HCT116 (cell line): Measurements from ENCODE around the gene MTHFR. TPM values are rescaled to one million over a fixed set of nuclear protein-coding genes. Genes with fewer than 3 reads are reported as not detected.

Source experiments
- ATAC-seq: fragments of 200-7000 bp; cut with Tn5 transposase; 2 replicates; pipeline ENCODE4 v1.9.1; 2020; ENCODE audit warnings: mild to moderate bottlenecking, moderate library complexity
- BruUV-seq: library from RNA; stranded (reverse); fragments of 400-500 nt; replicated peaks from 2 replicates; lab custom pipeline; 2021; lab: Mats Ljungman, UMichigan
- CTCF ChIA-PET: fragments of 300-600 bp; sonication (Branson Sonifier 250); formaldehyde crosslinking; loops from one replicate; lab custom pipeline; 2021; ENCODE audit warnings: antibody characterized with exemption; lab: Charles Lee
- POLR2A ChIA-PET: fragments of 300-600, 350-600 bp; sonication (Branson Sonifier 250); formaldehyde crosslinking; loops from one replicate; lab custom pipeline; 2021; ENCODE audit warnings: antibody characterized with exemption; lab: Charles Lee
- RAD21 ChIA-PET, 2 experiments: fragments of 300-600 bp; sonication (Branson Sonifier 250); formaldehyde crosslinking; loops; one replicate each; lab custom pipeline; 2023; ENCODE audit warnings: low total read pairs in 2 of 2; ENCODE audit not compliant: uncharacterized antibody in 2 of 2, unreplicated experiment in 2 of 2, low non-redundant PET in 1 of 2; lab: Charles Lee
- DNase-seq: peaks from one replicate; pipeline ENCODE4 v3.0.0-alpha.2; 2010; ENCODE audit warnings: low read depth, low spot score
- H2AFZ ChIP-seq: fragments of 200-600 bp; shearing (Covaris generic), sonication (generic); 2 replicates; pipeline ENCODE4 v1.6.1; 2017; ENCODE audit warnings: low read depth, mixed run types, mixed read lengths, antibody characterized with exemption, low read length; ENCODE audit not compliant: poor library complexity, severe bottlenecking
- H3K27ac ChIP-seq: 2 replicates; pipeline ENCODE4 v1.5.1; 2012; ENCODE audit warnings: low read depth, low read length
- H3K27me3 ChIP-seq: fragments of 200-600 bp; sonication (generic); 2 replicates; pipeline ENCODE4 v1.6.1; 2016; ENCODE audit warnings: mixed run types, low read length, mixed read lengths; ENCODE audit not compliant: insufficient read depth
- H3K36me3 ChIP-seq, 2 experiments: fragments of 200-500 bp in 1 of 2; fragments of 200-600 bp in 1 of 2; sonication (Bioruptor generic) in 1 of 2; sonication (generic) in 1 of 2; 2 replicates each; pipeline versions ENCODE4 v1.5.1 to v1.6.1; 2014 to 2016; ENCODE audit warnings: low read length in 2 of 2, inconsistent platforms in 1 of 2, mixed read lengths in 1 of 2, mixed run types in 1 of 2; ENCODE audit not compliant: insufficient read depth in 2 of 2, control insufficient read depth in 1 of 2
- H3K4me1 ChIP-seq, 2 experiments: fragments of 200-600 bp in 1 of 2; sonication (generic) in 1 of 2; 2 replicates each; pipeline versions ENCODE4 v1.5.1 to v1.6.1; 2012 to 2017; ENCODE audit warnings: low read length in 2 of 2, inconsistent platforms in 1 of 2, mild to moderate bottlenecking in 1 of 2, mixed read lengths in 1 of 2, mixed run types in 1 of 2, moderate library complexity in 1 of 2; ENCODE audit not compliant: insufficient read depth in 2 of 2, control insufficient read depth in 1 of 2
- H3K4me2 ChIP-seq: fragments of 200-600 bp; sonication (generic); 2 replicates; pipeline ENCODE4 v1.6.1; 2017; ENCODE audit warnings: mixed run types, low read length, mixed read lengths
- H3K4me3 ChIP-seq, 2 experiments: fragments of 200-600 bp in 1 of 2; sonication (generic) in 1 of 2; replicated peaks in 1 of 2; 2 replicates each; pipeline ENCODE4 v1.5.1; 2011 to 2016; ENCODE audit warnings: low read length in 2 of 2, control low read depth in 1 of 2, low read depth in 1 of 2, mild to moderate bottlenecking in 1 of 2, mixed read lengths in 1 of 2, mixed run types in 1 of 2
- H3K79me2 ChIP-seq: fragments of 200-600 bp; sonication (generic); 2 replicates; pipeline ENCODE4 v1.6.1; 2017; ENCODE audit warnings: mild to moderate bottlenecking, mixed run types, low read length, moderate library complexity, mixed read lengths; ENCODE audit not compliant: insufficient read depth
- H3K9ac ChIP-seq: fragments of 200-600 bp; sonication (generic); 2 replicates; pipeline ENCODE4 v1.6.1; 2016; ENCODE audit warnings: low read length, mixed read lengths
- H3K9me2 ChIP-seq: fragments of 200-600 bp; sonication (generic), shearing (Covaris generic); 2 replicates; pipeline ENCODE4 v1.6.1; 2017; ENCODE audit warnings: mixed run types, mild to moderate bottlenecking, moderate library complexity; ENCODE audit not compliant: insufficient read depth
- H3K9me3 ChIP-seq, 2 experiments: fragments of 200-500 bp in 1 of 2; fragments of 200-600 bp in 1 of 2; sonication (Bioruptor generic) in 1 of 2; sonication (generic) in 1 of 2; 2 replicates each; pipeline ENCODE4 v1.6.1; 2014 to 2017; ENCODE audit warnings: low read length in 2 of 2, mixed read lengths in 2 of 2, inconsistent platforms in 1 of 2, low read depth in 1 of 2, mild to moderate bottlenecking in 1 of 2, mixed run types in 1 of 2, moderate library complexity in 1 of 2; ENCODE audit not compliant: control insufficient read depth in 1 of 2, insufficient read depth in 1 of 2
- H4K20me1 ChIP-seq: fragments of 200-600 bp; sonication (generic), shearing (Covaris generic); 2 replicates; pipeline ENCODE4 v1.6.1; 2017; ENCODE audit warnings: mixed run types, mild to moderate bottlenecking, moderate library complexity; ENCODE audit not compliant: insufficient read depth
- EGR1 ChIP-seq: IDR thresholded peaks from 2 replicates; pipeline ENCODE4 v1.6.1; 2012; ENCODE audit warnings: low read depth
- ELF1 ChIP-seq: IDR thresholded peaks from 2 replicates; pipeline ENCODE4 v1.6.1; 2012; ENCODE audit warnings: low read depth, borderline replicate concordance
- EZH2phosphoT487 ChIP-seq: fragments of 200-600 bp; IDR thresholded peaks from 2 replicates; pipeline ENCODE4 v1.6.1; 2018; ENCODE audit warnings: antibody characterized with exemption, borderline replicate concordance
- JUND ChIP-seq: IDR thresholded peaks from 2 replicates; pipeline ENCODE4 v1.6.1; 2012
- POLR2A ChIP-seq: IDR thresholded peaks from 2 replicates; pipeline ENCODE4 v1.7.0; 2011; ENCODE audit warnings: borderline replicate concordance; ENCODE audit not compliant: insufficient read depth, insufficient read length; ENCODE audit errors: extremely low read depth
- RAD21 ChIP-seq: IDR thresholded peaks from 2 replicates; pipeline ENCODE4 v1.6.1; 2012; ENCODE audit warnings: low read depth, mild to moderate bottlenecking
- SIN3A ChIP-seq: IDR thresholded peaks from 2 replicates; pipeline ENCODE4 v1.6.1; 2012; ENCODE audit warnings: low read depth
- SP1 ChIP-seq: IDR thresholded peaks from 2 replicates; pipeline ENCODE4 v1.6.1; 2012; ENCODE audit warnings: low read depth
- ZNF274 ChIP-seq: fragments of 200-500 bp; sonication (Bioruptor generic); IDR thresholded peaks from 2 replicates; pipeline ENCODE4 v1.6.1; 2014; ENCODE audit warnings: mild to moderate bottlenecking, low read depth, low read length, inconsistent platforms
- intact Hi-C: fragments of 100-400 bp; cut with micrococcal nuclease; formaldehyde crosslinking; loops from 2 replicates; pipeline ENCODE4 v1.10.0; 2022
- total RNA-seq: library from RNA; stranded (reverse); gene quantifications from one replicate; pipeline ENCODE4 v1.2.1, GENCODE V29; 2021; ENCODE audit not compliant: unreplicated experiment
- TF ChIP-seq, protein P1 (sequence below): IDR thresholded peaks from 2 replicates; pipeline ENCODE4 v1.6.1; 2012; ENCODE audit warnings: low read depth
- TF ChIP-seq, protein P2 (sequence below): IDR thresholded peaks from 2 replicates; pipeline ENCODE4 v1.6.1; 2012
- TF ChIP-seq, protein P3 (sequence below): IDR thresholded peaks from 2 replicates; pipeline ENCODE4 v1.6.1; 2012

Gene MTHFR
- total RNA-seq, 1 experiment from 2014 or later = 20.9 TPM

DNA sequence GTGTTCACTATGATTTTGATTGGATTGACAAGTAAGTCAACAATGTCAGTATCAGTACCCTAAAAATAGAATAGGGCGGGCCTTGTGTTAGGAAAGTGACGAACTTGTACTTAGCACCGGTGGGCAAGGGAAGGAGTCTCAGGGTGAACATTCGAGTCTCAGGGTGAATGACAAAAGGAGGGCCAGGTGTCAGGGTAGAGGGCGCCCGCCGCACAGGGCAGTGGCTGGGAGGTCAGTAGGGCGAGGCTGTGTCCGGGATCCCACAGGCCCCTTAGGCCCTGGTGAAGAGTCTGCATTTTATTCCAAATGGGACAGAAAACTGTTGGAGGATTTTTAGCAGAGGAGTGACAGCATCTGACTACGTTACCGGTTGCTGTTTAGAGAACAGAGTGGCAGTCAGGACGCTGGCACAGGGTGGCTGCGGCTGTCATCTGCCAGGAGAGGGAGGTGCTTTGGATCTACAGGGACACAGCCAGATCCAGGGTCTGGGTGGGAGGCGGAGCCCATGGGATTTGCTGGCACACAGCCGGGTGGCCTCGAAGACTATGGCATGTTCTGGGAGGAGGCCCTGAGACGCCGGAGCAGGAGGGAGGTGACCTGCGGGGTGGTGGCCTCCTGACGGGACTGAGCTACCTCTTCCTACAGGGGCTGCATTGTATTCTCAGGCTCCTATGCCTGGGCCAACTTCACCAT is 58.8 kb downstream of the MTHFR start:
- H3K27ac ChIP-seq = no peak overlapping the region
- TF ChIP-seq JUND (no peak), SIN3A (no peak), ELF1 (no peak)
- TF ChIP-seq, protein P1, sequence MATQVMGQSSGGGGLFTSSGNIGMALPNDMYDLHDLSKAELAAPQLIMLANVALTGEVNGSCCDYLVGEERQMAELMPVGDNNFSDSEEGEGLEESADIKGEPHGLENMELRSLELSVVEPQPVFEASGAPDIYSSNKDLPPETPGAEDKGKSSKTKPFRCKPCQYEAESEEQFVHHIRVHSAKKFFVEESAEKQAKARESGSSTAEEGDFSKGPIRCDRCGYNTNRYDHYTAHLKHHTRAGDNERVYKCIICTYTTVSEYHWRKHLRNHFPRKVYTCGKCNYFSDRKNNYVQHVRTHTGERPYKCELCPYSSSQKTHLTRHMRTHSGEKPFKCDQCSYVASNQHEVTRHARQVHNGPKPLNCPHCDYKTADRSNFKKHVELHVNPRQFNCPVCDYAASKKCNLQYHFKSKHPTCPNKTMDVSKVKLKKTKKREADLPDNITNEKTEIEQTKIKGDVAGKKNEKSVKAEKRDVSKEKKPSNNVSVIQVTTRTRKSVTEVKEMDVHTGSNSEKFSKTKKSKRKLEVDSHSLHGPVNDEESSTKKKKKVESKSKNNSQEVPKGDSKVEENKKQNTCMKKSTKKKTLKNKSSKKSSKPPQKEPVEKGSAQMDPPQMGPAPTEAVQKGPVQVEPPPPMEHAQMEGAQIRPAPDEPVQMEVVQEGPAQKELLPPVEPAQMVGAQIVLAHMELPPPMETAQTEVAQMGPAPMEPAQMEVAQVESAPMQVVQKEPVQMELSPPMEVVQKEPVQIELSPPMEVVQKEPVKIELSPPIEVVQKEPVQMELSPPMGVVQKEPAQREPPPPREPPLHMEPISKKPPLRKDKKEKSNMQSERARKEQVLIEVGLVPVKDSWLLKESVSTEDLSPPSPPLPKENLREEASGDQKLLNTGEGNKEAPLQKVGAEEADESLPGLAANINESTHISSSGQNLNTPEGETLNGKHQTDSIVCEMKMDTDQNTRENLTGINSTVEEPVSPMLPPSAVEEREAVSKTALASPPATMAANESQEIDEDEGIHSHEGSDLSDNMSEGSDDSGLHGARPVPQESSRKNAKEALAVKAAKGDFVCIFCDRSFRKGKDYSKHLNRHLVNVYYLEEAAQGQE = no peak
- H3K9me2 ChIP-seq = no peaks in the 10 kb centered on the region
- H3K9me3 ChIP-seq = no peaks in the 10 kb centered on the region
- intact Hi-C loops = no loop called here
- CTCF ChIA-PET = no interaction called here
- POLR2A ChIA-PET = no interaction called here
- H4K20me1 ChIP-seq = no peaks in the 10 kb centered on the region
- no peaks in the 10 kb centered on the region for H3K79me2 ChIP-seq
- H3K4me3 ChIP-seq = no peak overlapping the region
- peaks cover 0 to 5% of the 10 kb centered on the region in 2 experiments; a peak in 1 of 4 replicates for H3K36me3 ChIP-seq
- DNase-seq = no peak
- H3K9ac ChIP-seq = no peak overlapping the region
- H3K4me1 ChIP-seq = peaks cover 0 to 7% of the 10 kb centered on the region in 2 experiments; a peak in 3 of 4 replicates
- H3K4me2 ChIP-seq = no peak overlapping the region
- RAD21 ChIA-PET = no interaction called here
- no peaks in the 10 kb centered on the region for H3K27me3 ChIP-seq
- no peak for ATAC-seq
- no peak overlapping the region for H2AFZ ChIP-seq
- no TSS peak for BruUV-seq

DNA sequence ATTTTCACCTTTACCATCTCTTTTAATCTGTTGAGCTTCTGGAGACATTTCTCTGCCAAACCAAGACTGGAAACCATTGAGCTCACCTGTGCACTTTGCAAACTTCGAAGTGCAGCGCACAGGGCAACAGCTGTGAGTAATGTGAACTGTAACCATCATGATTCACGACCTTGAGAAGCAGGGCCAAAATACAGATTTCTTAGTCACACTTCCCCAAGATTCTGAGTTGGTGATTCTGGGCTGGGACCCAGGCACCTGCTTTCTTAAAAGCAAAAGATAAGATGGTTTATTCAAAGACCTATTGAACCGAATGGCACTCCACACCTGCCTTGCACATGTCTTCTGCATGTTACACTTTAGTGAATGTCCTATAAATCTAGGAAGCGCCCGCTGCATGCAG is 59.7 kb downstream of the MTHFR start:
- no peak for DNase-seq
- intact Hi-C loops = no loop called here
- CTCF ChIA-PET = no interaction called here
- POLR2A ChIA-PET = no interaction called here
- Histone ChIP-seq H3K9ac (no peak overlapping the region), H3K4me2 (no peak overlapping the region), H3K9me3 (no peaks in the 10 kb centered on the region), H3K4me3 (no peak overlapping the region), H4K20me1 (no peaks in the 10 kb centered on the region), H3K9me2 (no peaks in the 10 kb centered on the region), H3K79me2 (peaks cover 4% of the 10 kb centered on the region; the same call in 1 of the 2 replicates), H3K36me3 (peaks cover 0 to 5% of the 10 kb centered on the region in 2 experiments; a peak in 1 of 4 replicates), H3K4me1 (peaks cover 0 to 7% of the 10 kb centered on the region in 2 experiments; a peak in 3 of 4 replicates), H3K27ac (no peak overlapping the region), H2AFZ (no peak overlapping the region), H3K27me3 (no peaks in the 10 kb centered on the region)
- BruUV-seq = no TSS peak
- RAD21 ChIA-PET = no interaction called here
- ATAC-seq = no peak
- TF ChIP-seq EGR1 (no peak), JUND (no peak), EZH2phosphoT487 (no peak), ELF1 (no peak), ZNF274 (no peak), RAD21 (no peak), SP1 (no peak), POLR2A (no peak)
- TF ChIP-seq, protein P1 = no peak
- TF ChIP-seq, protein P2, sequence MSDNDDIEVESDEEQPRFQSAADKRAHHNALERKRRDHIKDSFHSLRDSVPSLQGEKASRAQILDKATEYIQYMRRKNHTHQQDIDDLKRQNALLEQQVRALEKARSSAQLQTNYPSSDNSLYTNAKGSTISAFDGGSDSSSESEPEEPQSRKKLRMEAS = no peak
- TF ChIP-seq, protein P3, sequence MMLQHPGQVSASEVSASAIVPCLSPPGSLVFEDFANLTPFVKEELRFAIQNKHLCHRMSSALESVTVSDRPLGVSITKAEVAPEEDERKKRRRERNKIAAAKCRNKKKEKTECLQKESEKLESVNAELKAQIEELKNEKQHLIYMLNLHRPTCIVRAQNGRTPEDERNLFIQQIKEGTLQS = no peak
